NCI-H2171 treated with DMSO at 0.1 percent for 48 hours (cell line): Measurements from ENCODE around the gene IL4I1.

Experiments used
- DNase-seq: peaks from one replicate; lab custom pipeline; 2025; lab: John Stamatoyannopoulos, UW

The IL4I1 gene

GRCh38 chr19:49863935-49864320 is 32.8 kb downstream of the IL4I1 start:
- DNase-seq = no peak

- DNase-seq = no peak
Observed at GRCh38 chr19:49863254-49863934, 33.3 kb downstream of the IL4I1 start.

- no peak for DNase-seq
Observed at GRCh38 chr19:49862391-49863253, 34.1 kb downstream of the IL4I1 start.

GRCh38 chr19:49861541-49862378 is 34.9 kb downstream of the IL4I1 start:
- DNase-seq = no peak

- no peak for DNase-seq
Observed at GRCh38 chr19:49861107-49861506, 35.6 kb downstream of the IL4I1 start.

- DNase-seq = no peak
Observed at GRCh38 chr19:49860336-49861102, 36.2 kb downstream of the IL4I1 start.

- no peak for DNase-seq
Observed at GRCh38 chr19:49859682-49860335, 36.9 kb downstream of the IL4I1 start.

GRCh38 chr19:49858088-49858985 is 38.4 kb downstream of the IL4I1 start:
- DNase-seq = no peak

- no peak for DNase-seq
Observed at GRCh38 chr19:49857838-49858087, 38.9 kb downstream of the IL4I1 start.

- no peak for DNase-seq
Observed at GRCh38 chr19:49857061-49857837, 39.4 kb downstream of the IL4I1 start.

- DNase-seq = no peak
Observed at GRCh38 chr19:49856574-49857021, 40.1 kb downstream of the IL4I1 start.

- no peak for DNase-seq
Observed at GRCh38 chr19:49855676-49856573, 40.8 kb downstream of the IL4I1 start.

- no peak for DNase-seq
Observed at GRCh38 chr19:49855277-49855675, 41.4 kb downstream of the IL4I1 start.

GRCh38 chr19:49854378-49855263 is 42.1 kb downstream of the IL4I1 start:
- no peak for DNase-seq

GRCh38 chr19:49853852-49854377 is 42.8 kb downstream of the IL4I1 start:
- no peak for DNase-seq

- no peak for DNase-seq
Observed at GRCh38 chr19:49852631-49853126, 44.0 kb downstream of the IL4I1 start.
